Left renal cortex interstitium (tissue), 4 donors: ENCODE measurements around the gene PCCA. TPM values are rescaled to one million over a fixed set of nuclear protein-coding genes. Genes with fewer than 3 reads are reported as not detected.
"Not testable (repeated sequence)": the region's sequence is repeated elsewhere in the genome, so short reads cannot be mapped to it uniquely, and the experiment has no call there.

Experiments
- DNase-seq, 4 donors: peaks; one replicate each; pipeline ENCODE4 v3.0.0-alpha.2; 2013; ENCODE audit warnings: low read depth in 4 of 4, low spot score in 2 of 4, missing footprints in 1 of 4
- polyA plus RNA-seq, 4 donors: library from polyadenylated mRNA; unstranded; fragments of 120-200 nt; gene quantifications; one replicate each; pipeline ENCODE4 v1.2.1, GENCODE V29; 2013; ENCODE audit not compliant: insufficient read length in 4 of 4

PCCA gene
- polyA plus RNA-seq, 4 donors: 45.1 to 66.6 (median 54.9) TPM

GRCh38 chr13:100096526-100096925, 7.6 kb downstream of the PCCA start:
- DNase-seq: no peak

GRCh38 chr13:100097821-100098220, 8.9 kb downstream of the PCCA start:
- no peak for DNase-seq

- DNase-seq: no peak
Measured at GRCh38 chr13:100098445-100099116, 9.7 kb downstream of the PCCA start.

- DNase-seq: not testable (repeated sequence)
Measured at GRCh38 chr13:100099117-100099445, 10.2 kb downstream of the PCCA start.

GRCh38 chr13:100100115-100100879, 11.4 kb downstream of the PCCA start:
- peak; percentile 18 to 58 (median 24) for DNase-seq

GRCh38 chr13:100102042-100102441, 13.1 kb downstream of the PCCA start:
- DNase-seq: no peak

GRCh38 chr13:100106005-100106404, 17.1 kb downstream of the PCCA start:
- no peak for DNase-seq

GRCh38 chr13:100106705-100107104, 17.8 kb downstream of the PCCA start:
- no peak for DNase-seq

- no peak for DNase-seq
Measured at GRCh38 chr13:100108913-100109507, 20.1 kb downstream of the PCCA start.

GRCh38 chr13:100110269-100110668, 21.4 kb downstream of the PCCA start:
- no peak for DNase-seq

GRCh38 chr13:100112186-100112838, 23.4 kb downstream of the PCCA start:
- no peak for DNase-seq

GRCh38 chr13:100115693-100116254, 26.9 kb downstream of the PCCA start:
- DNase-seq: no peak

- no peak for DNase-seq
Measured at GRCh38 chr13:100124265-100124664, 35.4 kb downstream of the PCCA start.

GRCh38 chr13:100125946-100126345, 37.1 kb downstream of the PCCA start:
- no peak for DNase-seq

- no peak for DNase-seq
Measured at GRCh38 chr13:100128373-100128772, 39.5 kb downstream of the PCCA start.

GRCh38 chr13:100128838-100129237, 39.9 kb downstream of the PCCA start:
- no peak for DNase-seq

- DNase-seq: no peak
Measured at GRCh38 chr13:100129605-100130004, 40.7 kb downstream of the PCCA start.

GRCh38 chr13:100130092-100130491, 41.2 kb downstream of the PCCA start:
- DNase-seq: no peak

GRCh38 chr13:100130930-100131511, 42.1 kb downstream of the PCCA start:
- no peak for DNase-seq

GRCh38 chr13:100131863-100132574, 43.1 kb downstream of the PCCA start:
- no peak for DNase-seq
